ENCODE results near the gene FETUB. TPM values are rescaled to one million over a fixed set of nuclear protein-coding genes. Genes with fewer than 3 reads are reported as not detected.

The FETUB gene
- total and polyA plus RNA-seq, 2 of the 8 experiments (the other 6 are each of a cell fraction or from before 2014, with no cell fraction given) = 0.15 TPM; not detected in 1

- Histone ChIP-seq H3K9me3 (ENCODE audit: insufficient read depth in 2 of 2, low read depth in 1 of 2, low read length in 1 of 2) (no peaks in the 10 kb centered on the region), H3K4me1 (replicated peaks in 1 of 4; ENCODE audit: control insufficient read depth in 3 of 4, insufficient read depth in 4 of 4, low read length in 3 of 4) (no peaks in the 10 kb centered on the region), H4K91ac (replicated peaks; ENCODE audit: insufficient read length, low read length) (no peak overlapping the region), H2AFZ (ENCODE audit: low read length) (no peak overlapping the region), H3K23ac (ENCODE audit: insufficient read length) (no peak overlapping the region), H3K4me3 (ENCODE audit: extremely low read depth in 1 of 4, insufficient read depth in 2 of 4, low read depth in 3 of 4, low read length in 4 of 4) (no peak overlapping the region), H3K56ac (replicated peaks; ENCODE audit: insufficient read length, low read depth, low read length) (no peak overlapping the region), H3K9ac (replicated peaks in 1 of 4; ENCODE audit: extremely low read depth in 1 of 4, low read depth in 3 of 4, low read length in 3 of 4) (no peak overlapping the region), H3K4ac (replicated peaks; ENCODE audit: insufficient read length, low read depth, low read length) (no peak overlapping the region), H2BK12ac (ENCODE audit: low read depth, low read length) (no peak overlapping the region), H4K20me1 (replicated peaks in 1 of 2; ENCODE audit: control insufficient read depth in 1 of 2, insufficient read depth in 2 of 2, low read length in 2 of 2) (no peaks in the 10 kb centered on the region), H3K36me3 (ENCODE audit: control insufficient read depth in 2 of 4, insufficient read depth in 4 of 4, low read length in 3 of 4) (no peaks in the 10 kb centered on the region), H3K23me2 (ENCODE audit: low read depth, low read length) (no peaks in the 10 kb centered on the region), H2BK5ac (ENCODE audit: low read depth, low read length) (no peak overlapping the region), H4K8ac (ENCODE audit: extremely low read depth, insufficient read depth, low read length) (no peak overlapping the region), H3K4me2 (ENCODE audit: insufficient read depth in 1 of 2, low read depth in 2 of 2, low read length in 2 of 2) (no peak overlapping the region), H3K14ac (ENCODE audit: insufficient read length) (no peak overlapping the region), H2BK20ac (ENCODE audit: low read length) (no peak overlapping the region), H3K18ac (ENCODE audit: extremely low read depth, low read length) (no peak overlapping the region), H3K79me1 (ENCODE audit: low read depth, low read length) (no peaks in the 10 kb centered on the region; the same call in 1 of the 2 replicates), H2BK15ac (ENCODE audit: low read length) (no peak overlapping the region), H4K5ac (ENCODE audit: insufficient read length, low read depth, low read length) (no peak overlapping the region), H3K27me3 (replicated peaks in 1 of 4; ENCODE audit: control insufficient read depth in 3 of 4, extremely low read depth in 1 of 4, insufficient read depth in 3 of 4, low read length in 3 of 4) (no peaks in the 10 kb centered on the region), H2AK5ac (ENCODE audit: low read depth, low read length) (no peak overlapping the region), H3K79me2 (ENCODE audit: control insufficient read depth in 1 of 2, insufficient read depth in 2 of 2, low read length in 2 of 2) (no peaks in the 10 kb centered on the region), H2BK120ac (replicated peaks; ENCODE audit: low read depth, low read length) (no peak overlapping the region), H3K27ac (ENCODE audit: low read depth, low read length) (no peak overlapping the region)
- ChIA-PET CTCF (ENCODE audit: partially characterized antibody) (interaction anchor here (1.6 to 23.7 kb wide), 3 partner anchors 10 to 177 kb away, joined by 3 to 333 read pairs (median 5); partner anchors contain the start of gene AHSG), POLR2A (ENCODE audit: partially characterized antibody) (interaction anchor here (2.0 to 10.2 kb wide), 2 partner anchors 23 to 192 kb away, joined by 5 to 85 read pairs; partner anchors contain the start of genes DNAJB11 and EIF4A2)
- 89% methylated on average over 4 of the region's 4 CpGs; no CpG with 5 or more reads in 1 of the 2 experiments for WGBS, 2 experiments (ENCODE audit: extremely low coverage in 1 of 2, insufficient coverage in 1 of 2, insufficient read length in 1 of 2, insufficient replicate concordance in 2 of 2, low coverage in 1 of 2, low lambda C conversion rate in 2 of 2, missing lambda C conversion rate in 1 of 2)
- DNase-seq (ENCODE audit: low read depth in 1 of 2, low spot score in 2 of 2) (no peak), FAIRE-seq (no peak)
These were observed 47.5 kb upstream of the FETUB start for GRCh38 chr3:186592682-186593081.
